HG03108 (cell line): ENCODE data around the gene CNTNAP4.

ENCODE experiments used
- ATAC-seq: cut with Tn5 transposase; IDR thresholded peaks from one replicate; pipeline ENCODE4 v1.9.1; 2021; ENCODE audit warnings: moderate library complexity; ENCODE audit not compliant: unreplicated experiment

Gene CNTNAP4

DNA sequence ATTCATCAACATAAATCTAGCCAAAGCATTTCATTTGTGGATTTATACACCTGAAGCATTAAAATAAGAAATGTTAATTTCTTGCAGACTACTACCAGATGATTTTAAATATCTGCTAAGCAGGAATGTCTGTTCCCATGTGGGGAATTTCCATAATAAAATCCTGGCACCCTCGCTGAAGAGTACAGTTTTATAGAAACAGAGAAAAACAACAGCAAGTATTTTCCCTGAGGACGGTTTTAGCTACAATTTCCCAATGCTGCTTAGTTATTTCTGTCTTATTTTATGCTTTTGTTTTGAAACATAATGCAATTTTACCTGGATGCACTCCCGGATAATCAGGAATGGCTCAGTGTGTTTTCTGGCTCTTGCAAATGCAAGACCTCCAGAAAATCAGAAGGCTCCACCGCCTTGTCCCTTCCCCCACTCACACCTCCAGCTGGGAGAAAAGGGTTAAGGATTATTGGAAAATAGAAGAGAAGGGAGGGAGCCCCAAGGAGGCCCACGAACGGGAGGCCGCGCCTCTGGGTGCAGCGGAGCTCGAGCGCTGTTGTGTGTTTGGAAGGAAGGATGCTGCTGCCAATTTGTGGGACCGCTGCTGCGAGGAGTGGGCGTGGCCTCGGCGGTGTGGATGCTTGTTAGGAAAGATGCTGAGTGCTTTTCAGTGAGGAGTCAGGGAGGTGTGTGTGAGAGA, at the start of gene CNTNAP4:
TSS of gene CNTNAP4 (plus strand) at position 657 of the 694 bp plus-strand sequence. CDS start 262 bp downstream, outside the sequence.
- no peak for ATAC-seq

DNA sequence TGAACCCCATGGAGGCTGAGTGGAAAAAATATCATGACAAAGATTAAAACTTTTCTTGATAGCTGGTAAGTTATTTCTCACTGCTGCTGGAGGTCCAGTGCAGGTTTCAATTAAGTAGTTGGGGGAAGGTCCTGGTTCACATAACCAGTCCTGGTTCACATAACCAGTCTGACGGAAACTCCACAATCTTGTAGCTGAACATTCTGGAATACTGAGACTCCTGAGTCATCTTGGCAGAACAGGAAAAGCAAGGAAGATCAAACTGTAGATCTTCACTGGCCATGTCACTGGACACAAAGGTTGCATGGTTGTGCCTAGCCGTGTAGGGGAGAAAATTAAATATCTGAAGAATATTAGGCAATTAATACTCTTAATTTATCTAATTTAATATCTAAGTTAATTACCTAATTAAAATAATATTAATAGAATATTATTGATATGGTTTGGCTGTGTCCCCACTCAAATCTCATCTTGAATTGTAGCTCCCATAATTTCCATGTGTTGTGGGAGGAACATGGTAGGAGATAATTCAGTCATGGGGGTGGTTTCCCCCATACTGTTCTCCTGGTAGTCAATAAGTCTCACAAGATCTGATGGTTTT, 48.6 kb upstream of the CNTNAP4 start:
- ATAC-seq = no peak

DNA sequence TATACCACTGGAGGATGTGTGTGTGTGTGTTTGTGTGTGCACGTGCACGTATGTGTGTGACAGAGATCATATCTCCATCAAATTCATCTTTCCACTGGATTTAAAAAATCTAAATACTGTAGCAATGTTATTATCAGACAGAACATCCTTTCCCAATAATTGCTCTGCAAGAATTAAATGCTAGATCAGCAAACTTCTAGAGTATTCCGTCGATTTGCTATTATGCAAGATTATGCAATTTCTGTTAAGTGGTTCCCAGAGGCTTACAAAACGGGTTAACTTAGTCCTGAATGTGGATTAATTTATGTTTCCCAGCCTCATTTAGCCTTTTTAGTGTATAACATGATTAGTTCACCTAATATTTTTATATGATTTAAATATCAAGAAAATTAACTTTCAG, 44.5 kb upstream of the CNTNAP4 start:
- ATAC-seq = no peak

DNA sequence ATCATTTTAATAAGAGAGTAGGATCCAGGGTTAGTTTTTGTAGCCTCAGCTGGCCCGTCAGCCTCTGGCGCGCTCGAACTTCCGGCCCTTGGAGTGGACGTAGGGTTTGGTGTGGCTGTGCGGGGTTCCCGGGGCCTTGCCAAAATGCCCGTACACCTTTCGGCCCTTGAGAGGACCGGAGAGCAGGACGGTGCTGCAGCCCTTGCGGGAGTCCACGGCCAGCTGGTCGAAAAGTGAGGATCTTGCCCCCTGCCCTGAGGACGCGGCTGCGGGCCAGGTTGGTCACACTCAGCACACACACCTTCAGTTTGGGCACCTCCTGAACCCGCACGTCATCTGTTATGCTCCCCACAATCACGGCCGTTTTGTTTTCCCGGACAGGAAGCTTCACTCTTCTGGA, 42.2 kb upstream of the CNTNAP4 start:
- no peak for ATAC-seq

DNA sequence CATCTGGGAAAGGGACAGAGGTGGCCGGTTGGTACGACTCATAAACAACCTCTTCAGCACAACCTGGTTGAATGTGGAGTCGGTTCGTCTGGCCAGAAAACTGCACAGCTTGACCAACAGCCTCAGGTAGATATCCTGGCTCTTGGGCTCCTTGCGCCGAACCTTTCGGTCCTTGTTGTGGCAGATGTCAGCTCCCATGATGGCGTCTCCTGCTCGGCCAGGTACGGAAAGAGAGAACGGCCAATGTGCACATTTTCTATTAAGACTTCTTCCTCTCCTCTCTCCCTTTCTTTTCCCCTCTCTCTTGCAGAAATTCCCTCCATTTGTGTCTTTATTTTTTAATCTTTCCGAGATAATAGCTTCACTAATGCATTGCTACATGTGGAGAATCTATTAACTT, 41.8 kb upstream of the CNTNAP4 start:
- ATAC-seq = no peak

DNA sequence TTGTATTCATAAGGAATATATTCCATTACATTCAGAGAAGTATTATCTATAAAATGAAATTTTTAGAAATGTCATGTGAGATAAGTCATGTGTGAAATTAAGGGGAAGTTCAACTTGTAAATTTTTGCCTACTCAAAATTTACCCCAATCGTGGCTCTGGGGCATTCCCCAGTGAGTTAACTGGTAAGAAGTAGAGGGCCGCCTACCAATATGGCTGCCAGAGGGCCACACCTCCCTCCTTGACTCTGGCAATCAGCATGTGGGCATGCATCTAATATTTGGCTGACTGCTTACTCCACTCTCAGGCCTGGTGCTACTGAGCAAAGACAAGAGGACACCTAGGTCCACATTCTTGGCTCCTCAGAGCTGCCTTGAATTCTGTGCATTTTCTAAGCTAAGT, 39.7 kb upstream of the CNTNAP4 start:
- no peak for ATAC-seq

DNA sequence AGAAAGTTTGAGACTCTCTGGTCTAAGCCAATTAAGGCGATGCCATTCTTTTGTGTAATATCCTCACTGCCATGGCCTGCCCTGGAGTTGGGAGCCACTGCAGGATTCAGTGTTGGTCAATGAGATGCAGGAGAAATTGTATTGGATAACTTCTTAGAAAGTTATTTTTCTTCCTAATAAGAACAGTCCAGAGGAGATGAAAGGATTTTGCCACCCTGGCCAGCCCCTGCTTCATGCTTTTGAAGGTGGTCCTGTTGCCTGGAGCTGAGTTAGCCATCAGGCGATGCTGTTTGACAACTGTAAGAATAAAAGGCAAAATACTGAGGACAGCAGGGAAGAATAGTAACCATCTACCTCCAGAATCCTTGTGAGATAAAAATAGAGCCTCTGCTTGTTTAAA, 35.4 kb upstream of the CNTNAP4 start:
- ATAC-seq = no peak

DNA sequence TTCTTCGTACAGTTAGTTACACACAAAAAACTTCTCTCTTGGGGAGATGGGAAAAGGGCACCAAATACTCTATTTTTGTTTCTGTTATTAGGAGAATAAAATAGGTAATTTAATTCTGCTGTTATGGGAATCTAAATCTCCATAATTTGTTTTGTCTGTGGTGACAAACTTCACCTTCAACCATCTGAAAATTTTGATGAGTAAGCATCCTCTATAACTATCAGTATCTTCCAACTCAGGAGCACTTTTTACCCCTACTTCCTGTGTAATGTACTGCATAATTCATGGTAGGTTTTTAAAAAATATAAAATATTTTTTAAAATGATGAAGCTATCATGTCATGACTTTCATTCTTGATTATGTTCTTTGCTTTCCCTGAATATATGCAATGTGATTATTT, 33.6 kb upstream of the CNTNAP4 start:
- no peak for ATAC-seq

DNA sequence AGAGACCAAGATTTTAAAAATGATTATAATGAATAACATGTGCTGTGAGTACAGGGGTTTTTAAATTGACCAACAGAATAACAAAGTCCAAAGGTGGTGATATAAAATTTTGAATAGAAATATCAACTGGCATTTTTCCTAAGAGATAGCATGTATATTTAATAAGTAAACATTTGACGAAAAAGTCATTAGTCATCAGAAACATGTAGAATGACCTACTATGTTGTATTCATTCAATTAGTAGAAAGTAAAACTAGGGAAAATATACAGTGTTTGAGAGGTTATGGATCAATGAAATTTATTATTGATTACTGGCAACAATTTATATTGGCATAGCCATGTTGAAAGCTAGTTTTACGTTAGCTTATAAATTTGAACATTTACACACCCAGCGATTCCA, 30.6 kb upstream of the CNTNAP4 start:
- no peak for ATAC-seq

DNA sequence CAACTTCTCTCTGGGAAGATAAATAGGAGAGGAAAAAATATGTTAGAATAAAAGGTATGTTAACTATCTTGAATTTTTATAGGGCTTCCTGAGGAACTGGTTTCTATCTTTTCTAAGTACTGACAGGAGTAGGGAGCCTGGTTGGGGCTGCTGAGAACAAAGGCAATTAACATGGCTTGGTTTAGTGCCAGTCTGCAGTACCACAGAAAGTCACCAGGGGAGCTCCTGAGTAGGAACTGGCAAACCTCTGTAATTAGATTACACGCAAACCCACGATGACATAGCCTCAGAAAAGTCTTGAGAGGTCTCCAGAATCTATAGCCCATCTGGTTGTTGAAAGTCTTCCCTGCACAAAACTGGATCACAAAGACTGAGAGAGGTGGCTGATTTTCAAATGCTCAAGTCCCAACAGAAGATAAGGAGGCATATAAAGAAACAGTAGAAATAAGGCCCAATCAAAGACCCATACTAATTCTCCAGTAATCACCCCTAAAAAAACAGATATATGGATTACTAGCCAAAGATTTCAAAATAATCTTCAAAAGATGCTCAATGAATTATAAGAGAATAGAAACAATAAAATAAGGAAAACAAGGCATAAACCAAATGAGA, 11.7 kb upstream of the CNTNAP4 start:
- peak; percentile 60 for ATAC-seq

DNA sequence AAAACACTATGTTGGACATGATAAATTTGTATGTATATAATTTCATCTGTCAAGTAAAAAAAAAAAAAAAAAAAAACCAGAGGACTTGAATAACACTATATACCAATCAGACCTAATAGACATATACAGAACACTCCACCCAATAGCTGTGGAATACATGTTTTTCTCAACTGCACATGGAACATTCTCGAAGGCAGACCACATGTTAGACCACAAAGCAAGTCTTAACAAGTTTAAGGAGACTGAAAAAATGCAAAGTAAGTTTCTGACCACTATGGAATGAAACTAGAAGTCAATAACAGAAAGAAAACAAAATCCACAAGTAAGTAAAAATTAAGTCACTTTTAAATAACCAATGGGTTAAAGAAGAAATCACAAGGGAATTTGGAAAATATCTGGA, 8.4 kb upstream of the CNTNAP4 start:
- no peak for ATAC-seq

DNA sequence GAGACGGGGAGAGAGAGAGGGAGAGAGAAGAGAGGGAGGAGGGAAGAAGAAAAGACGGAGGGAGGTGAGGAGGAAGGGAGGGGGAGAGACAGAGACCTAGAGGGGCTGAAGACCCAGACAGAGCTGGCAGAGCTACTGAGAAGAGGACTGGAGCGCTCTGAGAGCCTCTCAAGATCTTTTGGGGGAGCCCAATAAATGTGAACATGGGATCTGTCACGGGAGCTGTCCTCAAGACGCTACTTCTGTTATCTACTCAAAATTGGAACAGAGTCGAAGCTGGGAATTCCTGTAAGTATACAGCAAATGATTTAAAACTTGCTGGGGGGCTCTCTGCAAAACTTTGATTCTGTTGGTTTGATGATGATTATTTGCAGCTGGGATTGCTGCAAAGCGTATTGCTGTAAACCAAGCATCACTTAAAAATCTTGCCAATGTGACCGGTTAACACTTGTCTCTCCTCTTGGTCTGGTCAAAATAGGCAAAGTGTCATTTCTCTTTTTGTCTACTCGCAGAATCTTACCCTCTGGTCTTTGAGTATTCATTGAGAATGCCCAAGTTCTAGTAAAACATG, 344 bp downstream of the CNTNAP4 start:
- ATAC-seq = no peak

DNA sequence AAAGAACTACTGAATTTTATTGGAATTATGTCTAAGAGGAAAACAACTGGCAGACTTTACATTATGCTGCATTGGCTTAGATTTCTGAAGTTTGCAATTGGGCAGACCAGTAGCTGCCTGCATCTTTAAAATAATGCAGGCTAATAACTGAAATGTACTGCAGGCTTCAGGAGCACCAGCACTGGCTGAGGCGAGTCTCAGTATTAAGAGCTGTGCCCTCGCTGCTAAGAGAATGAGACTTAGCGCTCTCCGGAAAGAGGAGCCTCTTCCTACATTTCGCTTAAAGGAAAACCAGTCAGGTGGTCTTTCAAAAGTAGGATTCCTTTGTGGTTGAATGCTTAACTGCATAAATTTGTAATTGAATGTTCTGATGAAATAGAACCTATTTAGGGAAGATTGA, 885 bp downstream of the CNTNAP4 start:
- ATAC-seq = no peak

DNA sequence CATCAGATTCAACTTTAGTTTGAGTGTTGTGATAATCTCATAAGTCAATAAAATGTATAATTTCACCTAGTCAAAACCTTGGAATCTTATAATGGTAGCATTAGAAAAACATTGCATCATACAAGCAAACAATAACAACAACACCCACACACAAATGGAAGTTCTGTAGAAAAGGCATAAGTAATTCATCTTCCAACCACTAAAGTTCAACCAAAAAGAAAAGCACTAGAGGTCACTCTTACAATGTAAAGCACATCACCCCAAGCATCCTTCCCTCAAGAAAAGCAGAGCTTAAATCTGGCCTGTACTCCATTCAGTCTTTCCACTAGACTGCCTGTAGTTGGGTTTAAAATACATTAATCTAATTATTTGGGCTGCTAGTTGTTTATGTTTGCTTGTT, 1.8 kb downstream of the CNTNAP4 start:
- no peak for ATAC-seq

DNA sequence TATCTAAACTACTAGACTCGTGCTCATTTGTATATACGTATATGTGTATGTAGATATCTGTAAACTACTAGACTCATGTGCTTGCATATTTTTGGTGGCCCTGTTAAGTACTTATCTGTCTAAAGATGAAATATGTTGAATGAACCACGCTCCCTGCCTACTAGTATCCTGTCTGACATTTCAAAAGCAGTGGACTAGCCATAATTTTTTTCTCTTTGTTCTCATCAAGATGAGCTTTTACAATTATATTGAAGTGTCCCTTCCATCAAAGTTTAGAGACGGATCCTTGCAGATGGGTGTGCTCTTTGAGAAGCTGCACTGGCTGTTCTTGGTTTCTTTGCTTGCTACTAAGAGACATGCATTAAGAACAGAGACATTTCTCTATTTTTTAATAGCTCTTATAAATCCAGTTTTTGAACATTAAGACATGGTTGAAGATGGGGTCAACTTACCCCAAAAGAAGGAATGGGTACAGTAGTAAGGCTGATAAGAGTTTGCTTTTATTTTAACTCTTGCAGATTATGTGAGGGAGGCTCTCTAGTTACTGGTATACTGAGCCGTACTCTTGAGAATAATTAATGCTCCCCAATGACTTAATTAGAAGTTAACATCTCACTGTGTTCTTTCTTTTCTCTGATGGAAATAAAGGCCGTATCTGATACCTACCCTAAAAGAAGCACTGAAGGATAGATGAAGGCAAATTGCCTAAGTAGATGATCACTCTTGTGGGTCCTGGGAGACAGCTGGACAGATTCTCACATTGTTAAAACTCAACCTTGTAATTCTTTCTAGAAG, 3.4 kb downstream of the CNTNAP4 start:
- no peak for ATAC-seq

DNA sequence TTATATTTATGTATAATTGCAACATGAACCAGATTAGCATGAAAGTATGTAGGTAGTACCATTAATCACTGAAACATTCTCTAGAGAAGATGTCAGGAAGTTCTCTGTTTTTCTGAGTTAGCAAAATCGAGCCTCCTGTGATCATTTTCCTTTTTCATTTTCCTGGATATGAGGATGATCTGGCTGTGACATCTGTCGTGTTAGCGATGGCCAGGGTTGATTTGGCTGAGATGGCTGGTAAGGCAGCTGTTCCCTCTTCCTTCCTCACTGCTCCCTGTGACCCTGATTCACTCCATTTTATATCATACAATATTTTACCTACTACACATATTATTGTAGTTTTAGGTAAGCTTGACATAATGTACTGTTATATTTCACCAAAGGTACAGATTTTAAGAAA, 10.3 kb downstream of the CNTNAP4 start:
- no peak for ATAC-seq

DNA sequence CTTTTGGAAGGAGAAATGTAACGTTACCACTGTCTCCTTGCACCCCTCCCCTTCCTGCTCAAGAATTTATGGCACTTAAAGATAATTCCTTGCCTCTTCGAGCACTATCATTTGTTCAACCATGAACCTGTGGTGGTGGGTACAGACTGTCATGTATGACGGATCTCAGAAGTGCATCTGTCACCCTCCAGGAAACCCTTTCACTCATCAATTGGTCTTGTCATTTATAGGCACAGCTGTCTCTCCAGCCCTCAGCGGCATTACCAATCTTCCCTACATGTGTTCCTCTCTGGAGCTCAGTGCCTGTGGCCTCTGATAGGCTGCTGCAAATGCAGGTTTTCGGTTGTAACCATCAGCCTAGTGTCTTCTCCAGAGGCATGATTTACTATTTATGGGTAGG, 15.0 kb downstream of the CNTNAP4 start:
- no peak for ATAC-seq

DNA sequence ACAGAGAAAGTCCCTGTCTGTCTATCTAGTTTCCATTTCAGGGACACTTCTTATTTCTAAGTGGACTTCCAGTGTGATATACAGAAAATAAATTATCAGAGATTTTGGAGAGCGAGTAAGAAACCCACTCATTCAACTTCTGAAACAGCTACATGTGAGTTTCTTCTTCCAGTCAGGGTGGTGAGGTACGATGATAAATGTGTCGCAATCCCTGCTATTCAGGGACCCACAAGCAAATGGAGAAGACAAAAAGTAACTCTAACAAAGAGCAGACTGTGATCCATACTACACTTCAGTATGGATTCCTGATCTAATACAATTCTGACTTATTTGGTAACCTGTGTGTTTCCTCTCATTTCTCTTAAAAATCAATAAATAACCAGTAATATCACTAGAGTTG, 16.8 kb downstream of the CNTNAP4 start:
- ATAC-seq = no peak

DNA sequence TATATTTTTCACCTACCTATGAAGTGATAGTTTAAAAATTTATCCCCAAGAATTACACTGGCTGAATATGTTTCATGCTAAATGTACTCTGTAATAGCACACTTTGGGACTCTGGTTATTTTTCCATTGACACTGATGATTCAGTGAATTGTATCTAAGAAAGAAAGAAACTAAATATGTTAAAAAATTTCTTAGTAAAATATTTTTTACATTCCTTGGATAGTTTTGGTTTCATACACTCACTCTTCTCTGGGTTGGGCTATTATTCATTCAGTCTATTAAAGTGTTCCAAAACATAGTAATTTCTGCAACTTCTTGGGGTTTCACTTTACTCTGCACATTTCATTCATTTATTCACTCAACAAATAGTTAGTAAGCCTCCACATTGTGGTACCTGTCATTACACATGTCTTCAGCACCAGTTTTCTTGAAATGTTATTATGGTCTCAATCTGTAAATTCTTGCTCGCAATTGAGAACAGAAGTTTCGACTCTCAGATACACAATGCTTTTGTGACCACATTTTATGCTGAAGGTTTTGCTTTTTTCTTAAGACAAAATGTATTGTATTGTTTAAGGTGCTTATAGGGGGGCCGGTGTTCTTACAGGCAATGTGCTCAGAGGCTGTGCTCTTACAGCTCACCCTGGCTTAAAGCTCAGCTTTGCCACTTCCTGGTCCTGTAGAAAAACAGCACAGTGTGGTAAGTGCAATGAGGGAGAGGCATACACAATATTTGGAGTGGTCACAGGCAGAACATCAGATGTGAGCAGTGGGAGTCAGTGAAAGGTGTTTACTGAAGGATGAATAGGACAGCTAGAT, 17.4 kb downstream of the CNTNAP4 start:
- ATAC-seq = no peak

DNA sequence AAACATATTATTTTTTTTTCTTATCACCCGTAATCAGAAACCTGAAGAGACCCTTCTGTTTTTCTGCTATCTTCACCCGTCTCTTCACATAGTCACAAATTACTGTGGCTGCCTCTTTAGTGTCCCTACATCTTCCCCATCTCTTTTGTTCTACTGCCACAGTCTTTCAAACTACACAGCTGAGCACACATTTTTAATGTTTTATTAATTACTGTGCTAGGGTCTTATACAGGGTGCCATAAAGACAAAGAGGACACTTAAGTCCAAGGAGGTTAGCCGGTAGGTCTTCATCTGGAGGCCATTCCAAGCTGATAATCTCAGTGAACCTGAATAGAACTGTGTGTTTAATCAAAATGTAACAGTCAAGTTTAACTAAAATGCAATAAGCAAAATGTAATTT, 20.7 kb downstream of the CNTNAP4 start:
- ATAC-seq = no peak
